Endometrial microvascular endothelial cells (primary cell): ENCODE results near the gene SPATA6L. TPM values are rescaled to one million over a fixed set of nuclear protein-coding genes. Genes with fewer than 3 reads are reported as not detected.
"Not testable (repeated sequence)": the region's sequence is repeated elsewhere in the genome, so short reads cannot be mapped to it uniquely, and the experiment has no call there.

Experiments
- in situ Hi-C: cut with HindIII; loops from 2 replicates; pipeline ENCODE4 v1.10.0; 2017; ENCODE audit warnings: low sequenced_read_pairs, low pct_unique_long_range_greater_than_20kb; ENCODE audit errors: inconsistent ontology term
- total RNA-seq: library from RNA; depleted of rRNA; stranded (reverse); fragments of >200 nt; gene quantifications from one replicate; pipeline ENCODE4 v1.2.3, GENCODE V29; 2015; ENCODE audit errors: inconsistent ontology term

SPATA6L gene
- total RNA-seq, 1 donor from 2014 or later = 7.1 TPM

DNA sequence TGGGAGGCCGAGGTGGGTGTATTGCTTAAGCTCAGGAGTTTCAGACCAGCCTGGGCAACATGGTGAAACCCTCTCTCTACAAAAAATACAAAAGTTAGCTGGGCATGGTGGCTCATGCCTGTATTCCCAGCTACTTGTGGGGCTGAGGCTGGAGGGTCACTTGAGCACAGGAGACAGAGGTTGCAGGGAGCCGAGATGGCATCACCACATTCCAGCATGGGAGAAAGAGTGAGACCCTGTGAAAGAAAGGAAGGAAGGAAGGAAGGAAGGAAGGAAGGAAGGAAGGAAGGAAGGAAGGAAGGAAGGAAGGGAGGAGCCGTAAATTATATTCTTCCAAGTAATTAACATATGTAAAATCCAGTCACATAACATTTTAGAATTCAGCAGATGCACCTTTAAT is 10.1 kb downstream of the SPATA6L start:
- in situ Hi-C loops = not testable (repeated sequence)

- in situ Hi-C loops = no loop called here
Observed at GRCh38 chr9:4654538-4654937, 11.7 kb downstream of the SPATA6L start.

- in situ Hi-C loops = no loop called here
Observed at GRCh38 chr9:4654084-4654483, 12.2 kb downstream of the SPATA6L start.

GRCh38 chr9:4642351-4642750 is 23.9 kb downstream of the SPATA6L start:
- in situ Hi-C loops = no loop called here

- in situ Hi-C loops = no loop called here
Observed at GRCh38 chr9:4640027-4640426, 26.3 kb downstream of the SPATA6L start.

GRCh38 chr9:4639420-4639819 is 26.9 kb downstream of the SPATA6L start:
- in situ Hi-C loops = no loop called here

DNA sequence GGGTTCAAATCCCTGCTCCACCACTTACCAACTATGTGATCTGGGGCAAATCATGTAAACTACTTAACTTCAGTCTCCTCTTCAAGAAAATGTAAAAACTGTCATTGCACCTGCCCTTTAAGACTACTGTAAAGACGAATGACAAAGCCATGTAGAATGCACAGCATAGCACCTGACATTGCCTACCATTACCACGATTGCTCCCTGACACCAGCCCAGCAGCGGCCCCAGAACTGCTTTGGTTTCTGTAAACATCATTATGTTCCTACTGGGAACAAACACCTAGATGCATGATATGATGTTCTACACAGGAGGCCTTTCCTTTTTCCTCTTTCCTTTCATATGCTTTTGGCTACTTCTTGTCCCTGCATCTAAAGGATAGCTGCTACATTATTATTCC is 27.3 kb downstream of the SPATA6L start:
- in situ Hi-C loops = no loop called here

DNA sequence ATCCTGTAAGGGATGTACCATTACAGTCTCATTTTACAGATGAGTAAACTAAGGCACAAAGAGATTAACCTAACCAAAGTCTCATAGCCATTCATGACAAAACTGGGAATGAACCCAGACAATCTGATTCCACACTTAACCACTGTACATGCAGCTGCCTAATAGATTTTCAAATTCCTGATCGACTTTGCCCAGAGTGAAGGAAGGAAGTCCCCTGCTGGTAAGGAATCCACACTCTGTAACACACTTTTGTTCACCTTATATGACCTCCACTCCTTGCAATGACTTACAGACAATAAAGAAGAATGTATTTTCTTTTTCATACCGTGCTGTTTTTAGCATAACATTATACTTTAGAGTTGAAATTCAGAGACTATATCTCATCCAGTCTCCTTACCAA is 35.4 kb downstream of the SPATA6L start:
- in situ Hi-C loops = no loop called here

DNA sequence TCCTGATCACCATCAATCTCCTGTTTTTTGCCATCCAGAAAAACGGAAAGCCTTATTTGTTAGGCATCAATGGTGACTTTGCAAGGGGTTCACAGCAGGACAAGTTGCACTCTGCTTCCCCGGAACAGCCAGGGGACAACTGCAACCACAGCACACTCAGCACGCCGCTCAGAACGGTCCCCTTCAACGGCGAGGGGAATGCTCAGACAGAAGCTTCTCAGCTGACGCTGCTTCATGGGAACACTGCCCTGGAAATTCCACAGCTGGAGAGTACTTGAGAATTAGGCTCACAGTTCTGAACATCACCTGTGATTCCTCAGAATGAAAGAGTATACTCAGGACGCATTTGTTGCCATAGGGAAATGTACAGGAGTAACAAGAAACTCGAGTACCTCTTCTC is 44.3 kb downstream of the SPATA6L start:
- in situ Hi-C loops = no loop called here

DNA sequence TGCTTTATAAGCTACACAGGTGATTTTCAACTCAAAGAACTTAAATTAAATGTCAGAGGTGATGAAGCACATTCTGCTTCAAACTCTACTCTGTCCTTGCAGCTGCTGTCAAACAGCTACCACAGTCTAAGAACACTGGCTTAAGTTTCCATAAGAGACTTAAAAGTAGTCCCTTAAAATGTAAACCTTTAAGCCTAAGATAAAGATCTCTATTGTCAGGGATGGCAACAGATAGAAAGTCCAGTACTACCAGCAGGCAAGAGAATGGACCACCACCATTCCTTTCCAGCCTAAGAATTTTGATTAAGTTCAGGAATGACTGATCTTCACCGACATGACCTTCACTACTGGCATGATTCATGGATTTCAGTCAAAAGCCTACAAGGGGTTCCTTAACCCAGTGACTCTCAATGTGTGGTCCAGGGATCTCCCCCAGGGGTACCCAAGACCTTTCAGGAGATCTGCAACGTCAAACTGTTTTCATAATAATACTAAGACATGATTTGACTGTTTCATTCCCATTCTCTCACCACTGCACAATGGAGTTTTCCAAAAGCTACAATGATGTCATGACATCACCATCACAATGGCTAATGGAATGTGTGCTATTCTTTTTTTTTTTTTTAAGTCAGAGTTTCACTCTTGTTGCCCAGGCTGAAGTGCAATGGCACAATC is 45.3 kb downstream of the SPATA6L start:
- in situ Hi-C loops = no loop called here

GRCh38 chr9:4620057-4620765 is 46.1 kb downstream of the SPATA6L start:
- in situ Hi-C loops = no loop called here

GRCh38 chr9:4618700-4619099 is 47.6 kb downstream of the SPATA6L start:
- in situ Hi-C loops = no loop called here

- in situ Hi-C loops = no loop called here
Observed at GRCh38 chr9:4617752-4618151, 48.5 kb downstream of the SPATA6L start.

GRCh38 chr9:4615778-4616177 is 50.5 kb downstream of the SPATA6L start:
- in situ Hi-C loops = no loop called here

- in situ Hi-C loops = no loop called here
Observed at GRCh38 chr9:4615251-4615650, 51.0 kb downstream of the SPATA6L start.

DNA sequence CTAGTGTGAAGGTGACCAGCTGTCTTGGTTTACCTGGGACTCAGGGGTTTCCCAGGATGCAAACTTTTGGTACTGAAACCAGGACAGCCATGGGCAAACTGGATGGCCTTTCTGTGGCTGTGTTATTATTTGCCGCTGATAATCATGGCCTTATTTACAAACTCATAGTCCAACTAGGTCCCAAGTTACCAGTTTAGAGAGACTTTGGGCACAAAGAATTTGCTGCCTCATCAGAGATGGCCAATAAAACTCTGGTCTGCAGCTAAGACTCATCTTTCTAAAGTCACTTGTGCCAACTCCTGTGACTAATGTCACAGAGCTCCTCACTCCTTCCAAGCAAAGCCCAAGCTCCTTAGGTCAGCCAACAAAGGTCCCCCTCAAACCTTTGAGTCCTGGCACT is 51.7 kb downstream of the SPATA6L start:
- in situ Hi-C loops = no loop called here

GRCh38 chr9:4606033-4606432 is 60.2 kb downstream of the SPATA6L start:
- in situ Hi-C loops = not testable (repeated sequence)

DNA sequence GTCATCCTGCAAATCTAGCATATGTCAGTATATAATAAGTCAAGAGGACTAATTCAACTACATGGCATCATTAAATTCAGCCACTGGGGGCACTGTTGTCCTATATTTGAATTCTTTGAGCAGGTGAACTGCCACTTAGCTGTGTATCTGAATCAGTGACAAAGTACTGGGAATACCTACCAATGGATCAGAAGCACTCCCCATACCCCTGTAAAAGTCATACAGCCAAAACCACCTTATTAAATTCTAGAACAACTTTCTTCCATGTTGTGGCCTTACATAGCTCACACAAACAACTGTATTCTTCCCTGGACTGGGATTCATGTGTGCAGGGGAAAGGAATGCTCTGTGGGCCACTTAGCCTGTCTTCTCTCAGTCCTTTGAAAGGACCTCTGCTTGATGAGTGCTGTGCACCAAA is 61.6 kb downstream of the SPATA6L start:
- in situ Hi-C loops = no loop called here

- in situ Hi-C loops = no loop called here
Observed at GRCh38 chr9:4603830-4604229, 62.5 kb downstream of the SPATA6L start.

GRCh38 chr9:4600368-4600767 is 65.9 kb downstream of the SPATA6L start:
- in situ Hi-C loops = no loop called here
